GM10266 (cell line): ENCODE results near the gene TLE5.

Experiments
- DNase-seq: peaks from one replicate; pipeline ENCODE4 v3.0.0; 2012; ENCODE audit errors: extremely low spot score
- CTCF ChIP-seq: IDR thresholded peaks from 2 replicates; pipeline ENCODE4 v1.5.1; 2012; ENCODE audit warnings: mild to moderate bottlenecking, low read depth; ENCODE audit not compliant: control insufficient read depth, insufficient read depth; ENCODE audit errors: missing control alignments

Gene TLE5

GRCh38 chr19:3106509-3107141 lies 44.3 kb upstream of the TLE5 start:
- no peak for DNase-seq
- no peak for TF ChIP-seq CTCF

GRCh38 chr19:3105641-3106508 lies 43.6 kb upstream of the TLE5 start:
- no peak for TF ChIP-seq CTCF

GRCh38 chr19:3104708-3104983 lies 42.4 kb upstream of the TLE5 start:
- no peak for TF ChIP-seq CTCF

More at GRCh38 chr19:3105641-3106508, 43.6 kb upstream of the TLE5 start:
- DNase-seq = no peak

DNA sequence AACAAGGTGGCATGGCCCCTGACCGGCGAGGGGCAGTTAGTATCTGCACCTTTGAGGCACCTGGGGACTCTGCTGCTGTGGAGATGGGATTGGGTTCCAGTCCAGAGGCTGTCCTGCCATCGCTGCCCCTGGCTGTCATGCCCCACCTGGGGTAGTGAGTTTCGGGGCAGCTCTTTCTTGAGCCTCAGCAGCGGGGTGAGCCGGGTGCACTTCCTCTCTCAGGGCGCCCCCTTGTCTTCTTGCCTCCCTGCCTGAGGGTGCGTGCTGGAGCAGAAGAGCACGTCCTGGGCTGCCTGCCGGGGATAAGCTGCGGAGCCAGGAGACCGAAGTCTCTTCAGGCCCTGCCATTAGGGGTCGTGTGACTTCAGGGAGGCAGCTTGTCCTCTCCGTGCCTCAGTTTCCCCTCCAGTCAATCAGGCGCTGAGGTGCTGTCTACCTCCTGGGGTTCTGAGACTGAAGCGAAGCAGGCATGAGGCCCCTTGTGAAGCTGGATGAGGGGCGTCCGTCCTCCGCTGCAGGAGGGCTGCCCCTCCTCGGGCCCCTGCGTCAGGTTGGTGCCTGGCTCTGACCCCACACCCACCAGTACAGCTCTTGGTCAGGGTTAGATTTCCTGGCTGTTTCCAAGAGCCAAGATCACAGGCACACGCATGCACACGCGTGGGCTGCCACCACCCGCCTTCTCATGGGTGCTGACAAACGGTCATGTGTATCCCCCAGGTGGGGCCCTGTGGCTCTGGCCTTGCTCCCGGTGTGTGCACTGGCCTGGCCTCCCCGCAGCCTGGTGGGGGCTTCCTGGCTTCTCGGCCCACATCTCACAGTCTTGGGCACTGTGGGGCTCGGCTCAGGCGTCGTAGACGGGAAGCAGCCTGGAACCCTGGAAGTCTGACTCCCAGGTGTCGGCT lies 40.2 kb upstream of the TLE5 start:
- TF ChIP-seq CTCF = no peak
- DNase-seq = no peak

More at GRCh38 chr19:3104708-3104983, 42.4 kb upstream of the TLE5 start:
- no peak for DNase-seq

DNA sequence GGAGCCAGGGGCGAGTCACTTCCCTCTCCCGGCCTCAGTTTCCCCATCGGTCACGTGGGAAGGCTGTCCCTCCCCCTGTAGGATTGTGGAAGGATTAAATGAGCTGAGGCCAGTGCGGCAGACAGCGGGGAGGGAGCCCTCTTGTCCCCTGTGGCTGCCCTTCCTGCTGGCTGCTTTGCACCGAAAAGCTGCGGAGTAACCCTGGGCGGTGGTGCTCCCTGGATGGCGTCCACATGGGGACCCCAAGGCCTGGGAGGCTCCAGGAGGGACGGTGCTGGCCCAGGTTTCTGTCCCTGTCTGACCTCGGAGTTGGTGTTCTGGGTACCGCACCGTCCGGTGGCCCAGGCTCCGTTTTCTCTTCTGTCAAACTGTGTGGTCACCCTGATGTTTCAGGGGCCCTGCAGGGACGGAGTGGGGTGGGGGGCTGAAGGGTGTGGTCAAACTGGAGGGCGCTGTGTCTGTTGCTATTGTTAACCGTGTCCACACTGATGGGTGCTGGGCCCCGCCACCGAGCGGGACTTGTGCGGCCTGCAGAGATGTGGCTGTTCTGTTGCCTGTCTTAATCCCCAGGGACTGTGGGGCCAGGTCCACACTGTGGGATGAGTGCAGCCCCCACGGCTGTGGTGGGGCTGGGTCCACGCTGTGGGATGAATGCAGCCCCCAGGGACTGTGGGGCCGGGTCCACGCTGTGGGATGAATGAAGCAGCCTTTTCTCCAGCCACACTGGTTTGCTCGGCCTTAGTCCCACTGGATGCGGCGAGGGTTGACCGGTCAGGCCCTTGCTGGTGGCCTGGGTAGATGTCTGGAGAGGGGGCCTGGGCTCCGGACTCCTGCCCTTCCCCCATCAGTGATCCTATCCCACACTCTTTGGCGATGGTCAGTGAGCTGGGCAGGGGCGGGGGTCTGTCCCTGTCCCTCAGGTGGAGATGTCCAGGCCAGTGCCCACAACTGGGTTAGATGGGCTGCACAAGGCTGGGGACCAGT lies 38.7 kb upstream of the TLE5 start:
- DNase-seq = no peak
- TF ChIP-seq CTCF = no peak

- TF ChIP-seq CTCF = no peak
- DNase-seq = no peak
Measured at GRCh38 chr19:3100331-3100730, 38.0 kb upstream of the TLE5 start.
